ENCODE data around the gene MOB3A.

- no peak for TF ChIP-seq POLR2AphosphoS5 (IDR thresholded peaks at IDR 0.05)
- no peak for TF ChIP-seq CTCF (IDR thresholded peaks at IDR 0.05)
- TF ChIP-seq POLR2A (IDR thresholded peaks at IDR 0.05), result no peak
Observed at GRCh38 chr19:2122251-2122650, 26.1 kb upstream of the MOB3A start.

All from upper lobe of left lung (tissue), 4 donors.